ENCODE measurements around the gene ALDH1A3.

ALDH1A3 gene

DNA sequence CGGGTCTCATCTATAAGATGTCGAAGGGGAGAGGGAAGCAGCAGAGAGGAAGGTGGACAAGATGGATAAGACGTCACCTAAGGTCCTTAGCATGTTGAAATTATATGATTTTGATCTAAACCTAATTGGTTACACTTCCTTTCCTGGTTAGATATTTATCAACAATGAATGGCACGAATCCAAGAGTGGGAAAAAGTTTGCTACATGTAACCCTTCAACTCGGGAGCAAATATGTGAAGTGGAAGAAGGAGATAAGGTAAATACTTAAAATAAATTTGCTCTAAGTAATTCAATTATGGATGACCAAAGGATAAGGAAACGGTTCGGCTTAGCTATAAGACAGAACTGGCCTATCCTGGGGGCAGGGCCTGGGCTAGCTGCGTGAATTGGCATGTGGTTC, 5.5 kb downstream of the ALDH1A3 start:
- Histone ChIP-seq H3K27ac (ENCODE audit: low read length) (no peak overlapping the region), H3K4me3 (ENCODE audit: low read length in 2 of 2) (no peak overlapping the region), H3K36me3 (ENCODE audit: control insufficient read depth in 2 of 2, insufficient read depth in 2 of 2, low read length in 2 of 2) (no peaks in the 10 kb centered on the region), H3K9me3 (ENCODE audit: control insufficient read depth in 2 of 2, low read length in 2 of 2) (no peaks in the 10 kb centered on the region), H3K9ac (ENCODE audit: low read length in 2 of 2) (no peak overlapping the region), H3K4me1 (ENCODE audit: control insufficient read depth, insufficient read depth, low read length) (peaks cover 4% of the 10 kb centered on the region), H3K27me3 (ENCODE audit: control insufficient read depth in 1 of 2, insufficient read depth in 2 of 2, low read length in 2 of 2) (peaks cover 21 to 32% of the 10 kb centered on the region in 2 donors)

DNA sequence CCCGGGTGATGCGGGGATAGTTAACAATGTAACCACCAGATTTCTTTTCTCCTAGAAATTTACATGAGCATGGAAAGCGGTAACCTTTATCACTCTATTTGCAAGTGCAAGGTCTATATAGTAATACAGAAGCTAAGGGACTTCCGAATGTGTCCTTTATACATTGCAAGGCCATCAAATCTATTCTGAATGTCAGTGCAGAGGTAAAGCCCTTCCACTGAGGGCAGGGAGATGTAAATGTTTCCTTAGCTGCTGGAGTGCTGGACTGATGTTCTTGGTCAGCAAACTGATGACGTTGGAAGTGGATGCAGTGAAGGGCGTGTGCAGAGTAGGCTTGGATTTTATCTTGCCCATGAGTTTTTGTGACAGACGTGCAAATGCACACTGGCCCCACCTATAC, 6.2 kb downstream of the ALDH1A3 start:
- H3K4me3 ChIP-seq (ENCODE audit: low read length in 2 of 2) = no peak overlapping the region
- no peak overlapping the region for H3K27ac ChIP-seq (ENCODE audit: low read length)
- H3K4me1 ChIP-seq (ENCODE audit: control insufficient read depth, insufficient read depth, low read length) = peaks cover 4% of the 10 kb centered on the region
- H3K27me3 ChIP-seq (ENCODE audit: control insufficient read depth in 1 of 2, insufficient read depth in 2 of 2, low read length in 2 of 2) = peaks cover 16 to 25% of the 10 kb centered on the region in 2 donors
- no peaks in the 10 kb centered on the region for H3K36me3 ChIP-seq (ENCODE audit: control insufficient read depth in 2 of 2, insufficient read depth in 2 of 2, low read length in 2 of 2)
- no peak overlapping the region for H3K9ac ChIP-seq (ENCODE audit: low read length in 2 of 2)
- no peaks in the 10 kb centered on the region for H3K9me3 ChIP-seq (ENCODE audit: control insufficient read depth in 2 of 2, low read length in 2 of 2)

DNA sequence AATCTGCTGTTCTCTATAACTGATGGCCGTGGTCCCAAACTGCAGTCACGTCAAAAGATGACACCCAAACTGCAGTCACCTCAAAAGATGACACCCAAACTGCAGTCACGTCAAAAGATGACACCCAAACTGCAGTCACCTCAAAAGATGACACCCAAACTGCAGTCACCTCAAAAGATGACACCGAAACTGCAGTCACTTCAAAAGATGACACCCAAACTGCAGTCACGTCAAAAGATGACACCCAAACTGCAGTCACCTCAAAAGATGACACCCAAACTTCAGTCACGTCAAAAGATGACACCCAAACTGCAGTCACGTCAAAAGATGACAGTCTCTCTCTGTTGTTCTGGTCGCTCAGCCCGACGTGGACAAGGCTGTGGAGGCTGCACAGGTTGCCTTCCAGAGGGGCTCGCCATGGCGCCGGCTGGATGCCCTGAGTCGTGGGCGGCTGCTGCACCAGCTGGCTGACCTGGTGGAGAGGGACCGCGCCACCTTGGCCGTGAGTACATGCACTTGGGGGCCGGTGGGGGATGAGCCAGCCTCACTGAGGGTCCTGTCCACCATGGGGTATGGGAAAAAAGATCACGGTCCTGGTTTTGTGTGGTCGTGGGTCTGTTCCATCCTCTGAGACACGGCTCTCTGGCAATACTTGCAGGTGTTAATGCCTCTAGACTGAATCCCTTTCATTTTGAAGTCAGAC, 7.7 kb downstream of the ALDH1A3 start:
- Histone ChIP-seq H3K36me3 (ENCODE audit: control insufficient read depth in 2 of 2, insufficient read depth in 2 of 2, low read length in 2 of 2) (no peaks in the 10 kb centered on the region), H3K27ac (ENCODE audit: low read length) (no peak overlapping the region), H3K9me3 (ENCODE audit: control insufficient read depth in 2 of 2, low read length in 2 of 2) (no peaks in the 10 kb centered on the region), H3K9ac (ENCODE audit: low read length in 2 of 2) (no peak overlapping the region), H3K4me1 (ENCODE audit: control insufficient read depth, insufficient read depth, low read length) (peaks cover 4% of the 10 kb centered on the region), H3K27me3 (ENCODE audit: control insufficient read depth in 1 of 2, insufficient read depth in 2 of 2, low read length in 2 of 2) (peaks cover 18% of the 10 kb centered on the region in 2 donors), H3K4me3 (ENCODE audit: low read length in 2 of 2) (no peak overlapping the region)

DNA sequence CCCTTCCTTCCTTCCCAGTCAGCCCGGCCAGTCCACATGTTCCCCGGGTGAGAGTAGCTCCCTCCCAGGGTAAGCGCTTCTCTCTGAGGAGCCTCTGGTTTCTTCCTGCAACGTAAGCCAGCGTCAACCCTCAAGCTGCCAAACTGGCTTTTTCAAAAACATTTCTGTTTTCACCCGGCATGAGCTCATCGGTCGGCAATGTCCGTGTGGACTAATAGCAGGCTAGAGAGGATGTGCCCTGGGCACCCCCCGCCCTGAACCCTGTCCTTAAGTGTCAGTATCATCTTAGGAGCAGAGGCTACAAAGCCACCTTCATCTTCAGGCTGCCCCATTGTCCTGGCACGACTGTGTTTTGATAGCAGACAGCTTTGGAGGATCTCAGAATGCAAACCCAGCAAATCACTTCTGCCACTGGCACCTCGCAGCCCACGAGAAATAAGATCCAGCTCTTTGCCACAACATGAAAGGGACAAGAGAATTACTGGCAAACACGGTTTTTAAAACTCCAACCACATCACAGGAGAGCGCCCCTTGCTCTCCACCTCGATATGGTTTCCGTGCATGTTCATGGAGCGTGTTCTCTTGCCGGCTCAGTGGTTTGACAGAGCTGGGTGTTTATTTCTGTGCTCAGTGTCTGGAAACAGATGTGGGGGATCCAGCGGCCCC, 9.9 kb downstream of the ALDH1A3 start:
- Histone ChIP-seq H3K4me1 (ENCODE audit: control insufficient read depth, insufficient read depth, low read length) (peaks cover 4% of the 10 kb centered on the region), H3K4me3 (ENCODE audit: low read length in 2 of 2) (peak overlapping the region in 1 of 2 donors; percentile 3), H3K9me3 (ENCODE audit: control insufficient read depth in 2 of 2, low read length in 2 of 2) (no peaks in the 10 kb centered on the region), H3K27ac (ENCODE audit: low read length) (no peak overlapping the region), H3K27me3 (ENCODE audit: control insufficient read depth in 1 of 2, insufficient read depth in 2 of 2, low read length in 2 of 2) (peaks cover 15 to 18% of the 10 kb centered on the region in 2 donors), H3K9ac (ENCODE audit: low read length in 2 of 2) (no peak overlapping the region), H3K36me3 (ENCODE audit: control insufficient read depth in 2 of 2, insufficient read depth in 2 of 2, low read length in 2 of 2) (no peaks in the 10 kb centered on the region)

DNA sequence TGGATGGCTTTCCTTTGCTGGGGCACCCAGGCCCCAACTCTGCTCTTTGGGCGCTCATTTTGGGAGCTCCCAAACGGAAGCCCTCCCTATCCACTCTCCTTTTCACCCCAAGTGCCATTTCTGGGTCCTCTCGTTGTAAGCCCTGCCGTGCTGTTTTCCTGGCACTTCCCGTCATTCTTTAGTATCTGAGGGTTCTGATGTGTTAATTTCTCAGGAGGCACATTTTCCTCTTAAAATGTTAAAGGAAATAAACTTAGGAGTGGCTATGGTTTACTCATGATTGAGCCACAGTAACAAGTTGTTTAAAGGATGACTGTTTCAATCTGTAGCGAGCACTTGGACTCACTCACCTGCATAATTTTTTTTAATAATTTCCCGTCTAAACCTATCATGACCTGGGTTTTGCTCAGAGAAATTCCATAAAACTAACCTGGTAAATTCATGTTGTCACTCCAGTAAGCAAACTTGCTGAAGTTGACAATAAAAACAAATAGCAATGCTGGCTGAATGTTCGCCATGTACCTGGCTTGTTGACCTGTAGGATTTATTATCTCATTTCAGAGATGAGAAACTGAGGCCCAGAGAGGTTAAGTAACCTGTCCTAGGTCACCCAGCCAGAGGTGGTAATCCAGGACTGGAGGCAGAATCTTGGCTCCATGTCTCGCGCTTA, 10.6 kb downstream of the ALDH1A3 start:
- no peak overlapping the region for H3K4me3 ChIP-seq (ENCODE audit: low read length in 2 of 2)
- H3K9ac ChIP-seq (ENCODE audit: low read length in 2 of 2) = no peak overlapping the region
- peaks cover 15 to 18% of the 10 kb centered on the region in 2 donors for H3K27me3 ChIP-seq (ENCODE audit: control insufficient read depth in 1 of 2, insufficient read depth in 2 of 2, low read length in 2 of 2)
- no peaks in the 10 kb centered on the region for H3K36me3 ChIP-seq (ENCODE audit: control insufficient read depth in 2 of 2, insufficient read depth in 2 of 2, low read length in 2 of 2)
- no peaks in the 10 kb centered on the region for H3K9me3 ChIP-seq (ENCODE audit: control insufficient read depth in 2 of 2, low read length in 2 of 2)
- H3K4me1 ChIP-seq (ENCODE audit: control insufficient read depth, insufficient read depth, low read length) = peaks cover 4% of the 10 kb centered on the region
- H3K27ac ChIP-seq (ENCODE audit: low read length) = no peak overlapping the region

DNA sequence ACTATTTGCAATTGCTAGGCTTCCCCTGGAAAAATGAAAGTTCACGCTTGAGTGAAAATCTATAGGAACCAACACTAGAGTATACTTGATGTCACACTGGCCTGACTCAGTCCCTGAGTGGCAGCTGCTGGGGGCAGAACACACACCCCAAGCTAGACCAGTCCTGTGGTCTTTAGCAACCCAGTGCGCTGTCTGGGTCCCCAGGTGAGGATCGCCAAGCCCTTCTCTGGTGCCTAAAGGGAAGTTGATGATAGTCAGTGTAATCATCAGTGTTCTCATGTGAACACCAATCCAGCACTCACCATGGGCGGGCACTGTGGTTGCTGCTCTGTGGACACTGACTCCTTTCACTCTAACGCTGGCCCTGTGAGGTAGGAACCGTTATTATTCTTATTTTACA, 11.2 kb downstream of the ALDH1A3 start:
- no peak overlapping the region for H3K27ac ChIP-seq (ENCODE audit: low read length)
- no peaks in the 10 kb centered on the region for H3K9me3 ChIP-seq (ENCODE audit: control insufficient read depth in 2 of 2, low read length in 2 of 2)
- H3K9ac ChIP-seq (ENCODE audit: low read length in 2 of 2) = no peak overlapping the region
- H3K36me3 ChIP-seq (ENCODE audit: control insufficient read depth in 2 of 2, insufficient read depth in 2 of 2, low read length in 2 of 2) = no peaks in the 10 kb centered on the region
- H3K27me3 ChIP-seq (ENCODE audit: control insufficient read depth in 1 of 2, insufficient read depth in 2 of 2, low read length in 2 of 2) = peaks cover 15 to 18% of the 10 kb centered on the region in 2 donors
- peaks cover 4% of the 10 kb centered on the region for H3K4me1 ChIP-seq (ENCODE audit: control insufficient read depth, insufficient read depth, low read length)
- H3K4me3 ChIP-seq (ENCODE audit: low read length in 2 of 2) = no peak overlapping the region

DNA sequence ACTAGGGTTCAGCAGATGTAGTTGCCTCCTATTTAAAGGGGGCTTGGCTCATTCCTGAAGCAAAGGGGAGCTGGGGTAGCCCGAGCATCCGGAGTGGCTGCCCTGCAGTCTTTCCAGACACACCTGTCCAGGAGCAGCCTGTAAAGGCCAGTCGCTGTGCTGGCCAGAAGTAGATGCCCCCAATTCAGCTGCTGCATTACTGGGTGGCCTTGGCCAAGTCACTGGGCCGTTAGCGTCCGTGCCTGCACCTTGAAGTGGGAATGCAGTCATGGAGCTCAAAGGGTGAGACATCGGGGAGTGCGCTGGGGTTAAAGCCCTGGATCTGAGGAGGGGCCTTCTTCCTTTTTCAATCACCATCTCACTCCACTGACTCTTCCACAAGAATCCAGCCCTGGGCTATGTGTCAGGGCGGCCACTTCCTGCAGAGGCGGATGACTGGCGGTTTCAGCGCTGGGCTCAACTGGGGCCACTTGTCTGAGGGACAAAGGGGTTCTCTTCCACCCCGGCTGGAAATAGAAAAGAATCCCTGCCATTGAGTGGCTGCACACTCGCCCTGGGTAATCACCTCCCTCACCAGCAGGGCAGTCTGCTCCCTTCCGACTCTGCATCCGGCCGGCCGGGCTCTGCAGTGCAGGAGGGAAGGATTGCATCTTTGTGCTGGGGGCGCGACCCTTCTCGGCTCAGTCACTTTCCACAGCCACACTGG, 11.8 kb downstream of the ALDH1A3 start:
- Histone ChIP-seq H3K9me3 (ENCODE audit: control insufficient read depth in 2 of 2, low read length in 2 of 2) (no peaks in the 10 kb centered on the region), H3K4me1 (ENCODE audit: control insufficient read depth, insufficient read depth, low read length) (peaks cover 4% of the 10 kb centered on the region), H3K27ac (ENCODE audit: low read length) (no peak overlapping the region), H3K27me3 (ENCODE audit: control insufficient read depth in 1 of 2, insufficient read depth in 2 of 2, low read length in 2 of 2) (peaks cover 10 to 18% of the 10 kb centered on the region in 2 donors), H3K36me3 (ENCODE audit: control insufficient read depth in 2 of 2, insufficient read depth in 2 of 2, low read length in 2 of 2) (no peaks in the 10 kb centered on the region), H3K4me3 (ENCODE audit: low read length in 2 of 2) (no peak overlapping the region), H3K9ac (ENCODE audit: low read length in 2 of 2) (no peak overlapping the region)

DNA sequence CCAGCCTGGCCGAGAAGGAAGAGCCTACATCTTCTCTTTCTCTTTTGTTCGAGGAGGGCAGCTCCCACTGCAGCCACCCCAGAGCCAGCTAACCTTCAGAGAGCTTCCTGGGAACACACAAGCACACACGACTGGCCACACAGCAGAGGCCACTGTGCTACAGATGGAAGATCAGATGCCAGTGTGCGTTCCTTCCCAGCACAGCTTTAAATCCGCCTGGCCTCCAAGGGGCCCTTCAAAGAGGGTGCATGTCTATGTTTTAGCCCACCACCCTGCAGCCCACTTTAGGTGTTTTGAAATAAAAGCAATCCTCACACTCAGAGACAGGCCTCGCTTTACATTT, 12.4 kb downstream of the ALDH1A3 start:
- peaks cover 10 to 18% of the 10 kb centered on the region in 2 donors for H3K27me3 ChIP-seq (ENCODE audit: control insufficient read depth in 1 of 2, insufficient read depth in 2 of 2, low read length in 2 of 2)
- H3K9ac ChIP-seq (ENCODE audit: low read length in 2 of 2) = no peak overlapping the region
- no peak overlapping the region for H3K4me3 ChIP-seq (ENCODE audit: low read length in 2 of 2)
- no peaks in the 10 kb centered on the region for H3K36me3 ChIP-seq (ENCODE audit: control insufficient read depth in 2 of 2, insufficient read depth in 2 of 2, low read length in 2 of 2)
- H3K4me1 ChIP-seq (ENCODE audit: control insufficient read depth, insufficient read depth, low read length) = peaks cover 4% of the 10 kb centered on the region
- H3K27ac ChIP-seq (ENCODE audit: low read length) = no peak overlapping the region
- no peaks in the 10 kb centered on the region for H3K9me3 ChIP-seq (ENCODE audit: control insufficient read depth in 2 of 2, low read length in 2 of 2)

DNA sequence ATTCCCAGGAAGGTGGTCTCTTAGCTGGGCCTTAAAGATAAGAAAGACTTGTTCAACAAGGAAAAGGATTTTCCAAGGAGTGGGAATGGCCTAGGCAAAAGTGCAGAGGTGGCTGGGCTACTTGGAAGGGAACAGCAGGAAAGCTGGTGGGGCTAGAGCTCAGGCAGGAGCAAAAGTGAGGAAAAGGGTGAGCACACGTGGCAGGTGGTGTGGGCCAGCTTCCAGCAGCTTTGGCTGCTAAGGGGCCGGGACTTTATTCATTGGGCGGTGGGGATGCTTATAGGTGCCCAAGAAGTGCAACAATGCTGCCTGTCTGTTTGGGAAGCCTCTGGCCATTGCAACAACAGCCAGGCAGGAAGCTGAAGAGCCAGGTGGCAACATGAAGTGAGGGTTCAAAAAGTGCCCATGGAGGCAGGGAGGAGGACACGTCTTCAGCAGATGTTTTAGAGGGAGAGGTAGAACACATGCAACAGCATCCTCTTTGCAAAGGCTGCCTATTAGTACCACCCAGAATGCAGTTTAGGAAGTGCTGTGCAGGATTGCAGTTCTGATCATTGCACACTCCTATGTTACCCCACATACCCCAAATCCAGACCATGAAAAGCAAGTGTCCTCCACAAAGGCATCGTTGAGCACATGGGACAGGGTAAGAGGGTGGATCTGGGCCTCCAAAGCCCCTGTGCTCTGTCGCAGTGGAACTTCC, 13.8 kb downstream of the ALDH1A3 start:
- Histone ChIP-seq H3K27ac (ENCODE audit: low read length) (no peak overlapping the region), H3K36me3 (ENCODE audit: control insufficient read depth in 2 of 2, insufficient read depth in 2 of 2, low read length in 2 of 2) (no peaks in the 10 kb centered on the region), H3K27me3 (ENCODE audit: control insufficient read depth in 1 of 2, insufficient read depth in 2 of 2, low read length in 2 of 2) (peaks cover 12 to 14% of the 10 kb centered on the region in 2 donors), H3K4me3 (ENCODE audit: low read length in 2 of 2) (no peak overlapping the region), H3K9me3 (ENCODE audit: control insufficient read depth in 2 of 2, low read length in 2 of 2) (no peaks in the 10 kb centered on the region), H3K9ac (ENCODE audit: low read length in 2 of 2) (no peak overlapping the region), H3K4me1 (ENCODE audit: control insufficient read depth, insufficient read depth, low read length) (peaks cover 4% of the 10 kb centered on the region)

DNA sequence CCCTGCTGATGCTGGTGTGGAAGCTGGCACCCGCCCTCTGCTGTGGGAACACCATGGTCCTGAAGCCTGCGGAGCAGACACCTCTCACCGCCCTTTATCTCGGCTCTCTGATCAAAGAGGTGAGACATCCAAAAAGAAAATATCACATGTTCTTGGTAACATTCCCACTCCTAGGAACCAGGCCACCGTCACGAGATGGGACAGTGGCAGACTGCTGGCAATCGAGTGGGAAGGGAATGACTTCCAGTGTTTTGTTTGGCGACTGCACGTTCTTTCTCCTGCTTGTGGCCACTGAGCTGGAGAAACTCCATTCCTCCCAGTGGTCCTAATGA, 14.3 kb downstream of the ALDH1A3 start:
- no peaks in the 10 kb centered on the region for H3K9me3 ChIP-seq (ENCODE audit: control insufficient read depth in 2 of 2, low read length in 2 of 2)
- no peaks in the 10 kb centered on the region for H3K36me3 ChIP-seq (ENCODE audit: control insufficient read depth in 2 of 2, insufficient read depth in 2 of 2, low read length in 2 of 2)
- H3K4me1 ChIP-seq (ENCODE audit: control insufficient read depth, insufficient read depth, low read length) = peaks cover 2% of the 10 kb centered on the region
- H3K4me3 ChIP-seq (ENCODE audit: low read length in 2 of 2) = no peak overlapping the region
- no peak overlapping the region for H3K9ac ChIP-seq (ENCODE audit: low read length in 2 of 2)
- peaks cover 7 to 13% of the 10 kb centered on the region in 2 donors for H3K27me3 ChIP-seq (ENCODE audit: control insufficient read depth in 1 of 2, insufficient read depth in 2 of 2, low read length in 2 of 2)
- no peak overlapping the region for H3K27ac ChIP-seq (ENCODE audit: low read length)
